H1 (cell line): Measurements from ENCODE around the gene ACBD6.

Experiments used
- GABPA ChIP-seq: IDR thresholded peaks from 2 replicates; pipeline ENCODE4 v1.6.1; 2011; ENCODE audit warnings: mild to moderate bottlenecking, low read length, moderate library complexity, borderline replicate concordance; ENCODE audit not compliant: insufficient read depth
- GTF2F1 ChIP-seq: IDR thresholded peaks from 2 replicates; pipeline ENCODE4 v1.6.1; 2012; ENCODE audit warnings: low read depth, low read length, improper control_type of control experiment, borderline replicate concordance
- HDAC6 ChIP-seq: IDR thresholded peaks from one replicate; pipeline ENCODE4 v1.7.1; 2012; ENCODE audit warnings: low read depth, mild to moderate bottlenecking, inconsistent platforms, low read length, moderate library complexity
- NANOG ChIP-seq: IDR thresholded peaks from 2 replicates; pipeline ENCODE4 v1.6.1; 2011; ENCODE audit warnings: low read length, low read depth, mild to moderate bottlenecking, inconsistent platforms; ENCODE audit not compliant: insufficient read depth, poor library complexity, severe bottlenecking
- POLR2A ChIP-seq, 2 experiments: IDR thresholded peaks; 1 replicate in 1 of 2; 2 replicates in 1 of 2; pipeline ENCODE4 v1.6.1; 2011; ENCODE audit warnings: low read depth in 2 of 2, low read length in 2 of 2, mild to moderate bottlenecking in 2 of 2; ENCODE audit errors: control extremely low read depth in 1 of 2
- SIN3A ChIP-seq, 2 experiments: IDR thresholded peaks in 1 of 2; conservative IDR thresholded peaks in 1 of 2; 2 replicates each; pipeline ENCODE4 v1.6.1; 2011 to 2012; ENCODE audit warnings: low read length in 2 of 2, improper control_type of control experiment in 1 of 2, low read depth in 1 of 2, mild to moderate bottlenecking in 1 of 2
- SP1 ChIP-seq: IDR thresholded peaks from 2 replicates; pipeline ENCODE4 v1.6.1; 2011; ENCODE audit warnings: low read depth, low read length
- TAF1 ChIP-seq: IDR thresholded peaks from 2 replicates; pipeline ENCODE4 v1.6.1; 2011; ENCODE audit warnings: mild to moderate bottlenecking, low read depth, low read length
- TAF7 ChIP-seq: optimal IDR thresholded peaks from 2 replicates; pipeline ENCODE3; 2011; ENCODE audit warnings: low read depth, mild to moderate bottlenecking, inconsistent platforms, low read length, moderate library complexity, borderline replicate concordance
- TF ChIP-seq, protein P1 (sequence below), 3 experiments: IDR thresholded peaks; 1 replicate in 2 of 3; 2 replicates in 1 of 3; pipeline versions ENCODE4 v1.5.1 to v1.6.1; 2011; ENCODE audit warnings: low read length in 3 of 3, mild to moderate bottlenecking in 3 of 3, inconsistent platforms in 2 of 3, low read depth in 1 of 3, moderate library complexity in 1 of 3; ENCODE audit not compliant: insufficient read depth in 1 of 3; ENCODE audit errors: control extremely low read depth in 1 of 3
- TF ChIP-seq, protein P2 (sequence below): IDR thresholded peaks from 2 replicates; pipeline ENCODE4 v1.6.1; 2011; ENCODE audit warnings: low read depth, mild to moderate bottlenecking, low read length; ENCODE audit not compliant: insufficient read depth

DNA sequence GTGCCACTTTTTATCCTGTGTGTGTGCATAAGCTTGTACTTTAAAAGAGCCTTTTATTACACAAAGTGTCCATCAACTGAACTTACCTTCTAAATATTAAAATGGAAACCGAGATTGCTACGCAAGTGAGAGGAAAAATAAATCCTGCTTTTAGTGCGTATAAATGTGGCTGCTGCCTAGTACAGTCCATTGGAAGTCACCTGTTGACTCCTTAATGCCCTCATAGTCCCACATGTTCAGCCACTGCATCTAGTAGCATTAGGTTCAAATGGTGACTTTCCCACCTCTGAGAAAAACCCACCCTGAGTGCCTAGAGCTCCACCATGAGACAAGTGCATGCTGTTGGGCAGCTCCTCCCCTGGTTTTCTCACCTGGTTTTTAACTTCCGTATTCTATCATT, 219.3 kb downstream of the ACBD6 start:
- TF ChIP-seq POLR2A (IDR thresholded peaks at IDR 0.05; ENCODE audit: control extremely low read depth in 1 of 2, low read depth in 2 of 2, low read length in 2 of 2), result no peak
- TF ChIP-seq, protein P1, sequence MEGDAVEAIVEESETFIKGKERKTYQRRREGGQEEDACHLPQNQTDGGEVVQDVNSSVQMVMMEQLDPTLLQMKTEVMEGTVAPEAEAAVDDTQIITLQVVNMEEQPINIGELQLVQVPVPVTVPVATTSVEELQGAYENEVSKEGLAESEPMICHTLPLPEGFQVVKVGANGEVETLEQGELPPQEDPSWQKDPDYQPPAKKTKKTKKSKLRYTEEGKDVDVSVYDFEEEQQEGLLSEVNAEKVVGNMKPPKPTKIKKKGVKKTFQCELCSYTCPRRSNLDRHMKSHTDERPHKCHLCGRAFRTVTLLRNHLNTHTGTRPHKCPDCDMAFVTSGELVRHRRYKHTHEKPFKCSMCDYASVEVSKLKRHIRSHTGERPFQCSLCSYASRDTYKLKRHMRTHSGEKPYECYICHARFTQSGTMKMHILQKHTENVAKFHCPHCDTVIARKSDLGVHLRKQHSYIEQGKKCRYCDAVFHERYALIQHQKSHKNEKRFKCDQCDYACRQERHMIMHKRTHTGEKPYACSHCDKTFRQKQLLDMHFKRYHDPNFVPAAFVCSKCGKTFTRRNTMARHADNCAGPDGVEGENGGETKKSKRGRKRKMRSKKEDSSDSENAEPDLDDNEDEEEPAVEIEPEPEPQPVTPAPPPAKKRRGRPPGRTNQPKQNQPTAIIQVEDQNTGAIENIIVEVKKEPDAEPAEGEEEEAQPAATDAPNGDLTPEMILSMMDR (IDR thresholded peaks at IDR 0.05; ENCODE audit: control extremely low read depth in 1 of 3, insufficient read depth in 1 of 3, low read depth in 1 of 3, low read length in 3 of 3), result no peak
- no peak for TF ChIP-seq TAF1
- no peak for TF ChIP-seq GTF2F1
- no peak for TF ChIP-seq SIN3A (conservative IDR thresholded peaks at IDR 0.05 in 1 of 2, IDR thresholded peaks at IDR 0.05 in 1 of 2; ENCODE audit: low read depth in 1 of 2, low read length in 2 of 2)
- TF ChIP-seq NANOG, result no peak
- TF ChIP-seq GABPA, result no peak
- TF ChIP-seq TAF7, result no peak
- TF ChIP-seq SP1, result no peak
- TF ChIP-seq, protein P2, sequence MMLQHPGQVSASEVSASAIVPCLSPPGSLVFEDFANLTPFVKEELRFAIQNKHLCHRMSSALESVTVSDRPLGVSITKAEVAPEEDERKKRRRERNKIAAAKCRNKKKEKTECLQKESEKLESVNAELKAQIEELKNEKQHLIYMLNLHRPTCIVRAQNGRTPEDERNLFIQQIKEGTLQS, result no peak
- no peak for TF ChIP-seq HDAC6
